ENCODE results near the gene NEU3.

GRCh38 chr11:75014129-75014528 lies 25.4 kb downstream of the NEU3 start:
- no peak for TF ChIP-seq POLR2A (IDR thresholded peaks at IDR 0.05)
- no peak for TF ChIP-seq CTCF (IDR thresholded peaks at IDR 0.05)

Measured in testis (tissue), 2 donors.